Measurements from ENCODE around the gene HIRIP3.
"Not testable (repeated sequence)": the region's sequence is repeated elsewhere in the genome, so short reads cannot be mapped to it uniquely, and the experiment has no call there.

HIRIP3 gene, protein sequence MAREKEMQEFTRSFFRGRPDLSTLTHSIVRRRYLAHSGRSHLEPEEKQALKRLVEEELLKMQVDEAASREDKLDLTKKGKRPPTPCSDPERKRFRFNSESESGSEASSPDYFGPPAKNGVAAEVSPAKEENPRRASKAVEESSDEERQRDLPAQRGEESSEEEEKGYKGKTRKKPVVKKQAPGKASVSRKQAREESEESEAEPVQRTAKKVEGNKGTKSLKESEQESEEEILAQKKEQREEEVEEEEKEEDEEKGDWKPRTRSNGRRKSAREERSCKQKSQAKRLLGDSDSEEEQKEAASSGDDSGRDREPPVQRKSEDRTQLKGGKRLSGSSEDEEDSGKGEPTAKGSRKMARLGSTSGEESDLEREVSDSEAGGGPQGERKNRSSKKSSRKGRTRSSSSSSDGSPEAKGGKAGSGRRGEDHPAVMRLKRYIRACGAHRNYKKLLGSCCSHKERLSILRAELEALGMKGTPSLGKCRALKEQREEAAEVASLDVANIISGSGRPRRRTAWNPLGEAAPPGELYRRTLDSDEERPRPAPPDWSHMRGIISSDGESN

DNA sequence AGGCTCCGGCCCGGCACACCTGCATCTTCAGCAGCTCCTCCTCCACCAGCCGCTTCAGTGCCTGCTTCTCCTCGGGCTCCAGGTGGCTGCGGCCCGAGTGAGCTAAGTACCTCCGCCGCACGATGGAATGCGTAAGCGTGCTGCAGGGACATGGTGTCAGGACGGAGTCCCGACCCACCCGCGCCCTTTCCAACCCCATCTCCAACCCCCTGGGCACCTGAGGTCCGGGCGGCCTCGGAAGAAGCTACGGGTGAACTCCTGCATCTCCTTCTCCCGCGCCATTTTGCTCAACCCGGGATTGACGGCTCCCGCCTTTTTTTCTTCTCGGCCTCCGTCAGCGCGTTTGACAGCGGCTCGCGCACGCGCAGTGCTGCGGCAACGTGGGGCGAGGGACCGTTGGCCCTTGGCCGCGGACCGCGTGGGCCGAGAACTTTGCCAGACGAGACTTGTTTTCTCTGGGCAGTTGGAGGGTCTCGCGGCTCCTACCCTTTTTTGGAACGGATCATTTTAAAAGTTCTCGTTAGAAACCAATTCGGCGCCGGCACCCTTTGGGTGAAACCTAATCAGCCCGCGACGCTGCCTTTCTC is at the start of gene HIRIP3:
Gene HIRIP3, minus strand, starts transcription at position 294 of the 587 bp plus-strand sequence. Its CDS starts 12 bp downstream, at position 282.
- POLR2A ChIA-PET, result interaction anchor here (1.1 kb wide), 1 partner anchor 22 kb away, joined by 3 read pairs; the partner anchor contains the start of gene TAOK2
- CTCF ChIA-PET, result interaction anchor here (1.1 to 2.2 kb wide), 3 partner anchors 9 to 205 kb away, joined by 4 to 8 read pairs (median 4); partner anchors contain the start of genes KCTD13 and KIF22
- DNase-seq (ENCODE audit: extremely low spot score), result peak; percentile 91
- TF ChIP-seq, protein P1, sequence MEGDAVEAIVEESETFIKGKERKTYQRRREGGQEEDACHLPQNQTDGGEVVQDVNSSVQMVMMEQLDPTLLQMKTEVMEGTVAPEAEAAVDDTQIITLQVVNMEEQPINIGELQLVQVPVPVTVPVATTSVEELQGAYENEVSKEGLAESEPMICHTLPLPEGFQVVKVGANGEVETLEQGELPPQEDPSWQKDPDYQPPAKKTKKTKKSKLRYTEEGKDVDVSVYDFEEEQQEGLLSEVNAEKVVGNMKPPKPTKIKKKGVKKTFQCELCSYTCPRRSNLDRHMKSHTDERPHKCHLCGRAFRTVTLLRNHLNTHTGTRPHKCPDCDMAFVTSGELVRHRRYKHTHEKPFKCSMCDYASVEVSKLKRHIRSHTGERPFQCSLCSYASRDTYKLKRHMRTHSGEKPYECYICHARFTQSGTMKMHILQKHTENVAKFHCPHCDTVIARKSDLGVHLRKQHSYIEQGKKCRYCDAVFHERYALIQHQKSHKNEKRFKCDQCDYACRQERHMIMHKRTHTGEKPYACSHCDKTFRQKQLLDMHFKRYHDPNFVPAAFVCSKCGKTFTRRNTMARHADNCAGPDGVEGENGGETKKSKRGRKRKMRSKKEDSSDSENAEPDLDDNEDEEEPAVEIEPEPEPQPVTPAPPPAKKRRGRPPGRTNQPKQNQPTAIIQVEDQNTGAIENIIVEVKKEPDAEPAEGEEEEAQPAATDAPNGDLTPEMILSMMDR (IDR thresholded peaks at IDR 0.05; ENCODE audit: control extremely low read depth, extremely low read depth, low read depth, missing control alignments), result no peak

DNA sequence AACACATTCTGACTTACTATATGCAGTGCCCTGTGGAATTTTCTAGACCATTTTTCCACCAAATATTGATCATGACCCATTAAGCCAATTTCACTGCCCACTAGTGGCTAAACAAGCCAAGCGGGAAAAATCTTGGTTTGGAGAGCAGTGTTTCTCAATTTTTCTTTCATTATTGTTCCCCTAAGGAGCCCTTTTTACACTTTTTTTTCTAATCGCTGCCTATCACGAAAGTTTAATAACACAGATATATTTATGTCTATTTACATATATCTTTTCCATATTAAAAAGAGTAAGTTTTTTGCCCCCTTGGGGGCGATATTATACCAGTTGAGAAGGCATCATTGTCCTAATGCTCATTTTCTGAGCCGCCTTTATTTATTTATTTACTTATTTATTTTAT is 46.4 kb upstream of the HIRIP3 start:
- TF ChIP-seq, protein P1 (IDR thresholded peaks at IDR 0.05; ENCODE audit: control extremely low read depth, extremely low read depth, low read depth, missing control alignments), result no peak
- no peak for DNase-seq (ENCODE audit: extremely low spot score)
- POLR2A ChIA-PET, result no interaction called here

DNA sequence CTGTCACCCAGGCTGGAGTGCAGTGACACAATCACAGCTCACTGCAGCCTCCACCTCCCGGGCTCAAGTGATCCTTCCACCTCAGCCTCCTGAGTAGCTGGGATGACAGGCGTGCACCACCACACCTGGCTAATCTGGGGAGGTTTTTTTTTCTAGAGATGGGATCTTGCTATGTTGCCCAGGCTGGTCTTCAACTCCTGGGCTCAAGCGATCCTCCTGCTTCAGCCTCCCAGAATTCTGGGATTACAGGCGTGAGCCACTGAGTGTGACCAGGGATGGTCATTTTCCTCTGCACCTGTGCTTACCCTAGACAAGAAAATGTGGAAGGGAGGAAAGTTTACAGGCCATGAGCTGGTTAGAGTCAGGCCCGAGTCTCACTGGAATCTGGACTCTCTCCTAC is 45.3 kb upstream of the HIRIP3 start:
- CTCF ChIA-PET, result interaction anchor here (1.2 to 6.1 kb wide), 2 partner anchors 8 to 349 kb away, joined by 3 to 47 read pairs; partner anchors contain the start of gene TLCD3B
- DNase-seq (ENCODE audit: extremely low spot score); POLR2A ChIA-PET: not testable (repeated sequence)

More for the DNA sequence above, 46.4 kb upstream of the HIRIP3 start:
- CTCF ChIA-PET, result interaction anchor here (1.2 to 6.1 kb wide), 2 partner anchors 9 to 350 kb away, joined by 3 to 47 read pairs; partner anchors contain the start of gene TLCD3B

DNA sequence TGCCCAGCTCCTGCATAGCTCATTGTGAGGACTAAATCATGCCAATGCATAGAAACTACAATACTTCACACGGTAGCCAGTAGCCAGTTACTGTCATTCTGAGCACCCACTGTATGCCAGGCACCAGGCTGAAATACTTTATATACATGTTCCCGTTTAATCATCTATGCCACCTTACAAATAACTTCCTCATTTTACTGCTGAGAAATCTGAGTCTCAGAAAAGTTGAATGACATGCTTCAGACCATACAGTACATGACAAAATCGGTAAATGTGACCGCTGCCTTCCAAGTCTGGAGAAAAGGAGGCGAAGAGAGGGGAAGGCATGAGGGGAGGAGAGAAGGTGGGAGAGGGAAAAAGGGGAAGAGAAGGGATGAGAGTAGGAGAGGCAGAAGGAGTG is 44.8 kb upstream of the HIRIP3 start:
- TF ChIP-seq, protein P1 (IDR thresholded peaks at IDR 0.05; ENCODE audit: control extremely low read depth, extremely low read depth, low read depth, missing control alignments), result no peak
- POLR2A ChIA-PET, result no interaction called here
- CTCF ChIA-PET, result interaction anchor here (0.6 to 6.1 kb wide), 3 partner anchors 8 to 318 kb away, joined by 3 to 47 read pairs (median 3); partner anchors contain the start of gene TLCD3B
- DNase-seq (ENCODE audit: extremely low spot score), result no peak

DNA sequence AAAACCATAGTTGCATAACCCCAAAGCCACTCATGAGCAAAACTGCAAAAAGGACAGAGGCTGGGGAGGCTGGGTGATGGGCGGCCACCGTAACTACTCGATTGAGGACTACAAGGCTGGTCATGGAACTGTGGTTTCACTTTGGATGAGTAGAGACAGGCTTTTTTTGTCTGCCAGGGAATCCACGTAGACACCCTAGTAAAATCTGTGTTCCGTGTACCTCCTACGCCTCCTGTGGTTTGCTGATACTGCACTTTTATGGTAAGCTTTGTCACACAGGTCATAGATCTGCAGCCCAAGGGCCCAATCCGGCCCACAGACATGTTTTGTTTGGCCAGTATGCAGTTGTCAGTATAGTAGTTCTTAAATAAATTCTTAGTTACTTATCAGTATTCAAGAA is 37.9 kb upstream of the HIRIP3 start:
- TF ChIP-seq, protein P1 (IDR thresholded peaks at IDR 0.05; ENCODE audit: control extremely low read depth, extremely low read depth, low read depth, missing control alignments), result no peak
- ChIA-PET CTCF (interaction anchor here (0.9 to 3.8 kb wide), 14 partner anchors 9 to 332 kb away, joined by 3 to 47 read pairs (median 9); partner anchors contain the start of gene C16orf92), POLR2A (no interaction called here)
- no peak for DNase-seq (ENCODE audit: extremely low spot score)

DNA sequence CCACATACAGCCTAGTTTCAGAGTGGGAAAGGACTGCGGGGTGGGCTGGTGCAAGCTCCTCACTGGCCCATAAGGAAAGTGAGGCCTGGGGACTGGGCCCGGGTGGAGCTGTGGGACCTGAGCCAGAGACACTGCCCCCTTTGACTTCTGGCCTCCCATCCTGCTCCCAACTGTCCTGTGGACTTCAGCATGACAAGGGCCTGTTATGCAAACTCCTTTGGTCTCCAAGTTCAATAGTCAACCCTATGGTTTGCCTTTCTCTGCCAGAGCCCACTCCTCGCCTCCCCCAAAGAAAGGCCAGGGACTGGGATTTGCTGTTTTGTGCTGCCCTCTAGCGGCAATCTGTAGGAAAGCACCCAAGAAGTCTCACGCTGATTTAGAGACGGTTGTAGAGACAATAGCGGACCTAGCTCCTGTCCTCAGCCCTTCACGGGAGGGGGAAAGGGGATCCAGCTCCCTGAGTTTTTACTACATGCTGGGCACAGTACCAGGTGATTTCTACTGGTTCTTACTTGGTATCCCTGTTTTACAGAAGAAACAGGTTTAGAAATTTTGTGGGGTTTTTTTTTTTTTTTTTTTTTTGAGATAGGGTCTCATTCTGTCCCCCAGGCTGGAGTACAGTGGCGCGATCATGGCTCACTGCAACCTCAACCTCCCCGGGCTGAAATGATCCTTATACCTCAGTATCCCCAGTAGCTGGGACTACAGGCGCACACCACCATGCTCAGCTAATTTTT is 36.8 kb upstream of the HIRIP3 start:
- peak; percentile 83 for DNase-seq (ENCODE audit: extremely low spot score)
- TF ChIP-seq, protein P1 (IDR thresholded peaks at IDR 0.05; ENCODE audit: control extremely low read depth, extremely low read depth, low read depth, missing control alignments), result peak; percentile 90
- CTCF ChIA-PET, result interaction anchor here (0.7 to 3.8 kb wide), 40 partner anchors 9 to 1087 kb away, joined by 3 to 47 read pairs (median 3); partner anchors contain the start of gene C16orf92
- POLR2A ChIA-PET, result no interaction called here
